Smooth muscle cell (in vitro differentiated cells): ENCODE measurements around the gene KCNG3. TPM values are rescaled to one million over a fixed set of nuclear protein-coding genes. Genes with fewer than 3 reads are reported as not detected.

Source experiments
- polyA plus RNA-seq: library from polyadenylated mRNA; unstranded; fragments of >200 nt; fragmentation: Nextera tagmentation; extraction: Ambion mirVana; gene quantifications from 2 replicates; pipeline ENCODE4 v1.2.1, GENCODE V29; 2016
- small RNA-seq: library from RNA; depleted of rRNA; stranded (forward); fragments of <200 nt; gene quantifications from one replicate; pipeline ENCODE3, GENCODE V24; 2014
- total RNA-seq: library from RNA; depleted of rRNA; stranded (reverse); fragments of >200 nt; gene quantifications from 2 replicates; pipeline ENCODE4 v1.2.3, GENCODE V29; 2014

Gene KCNG3
- total and polyA plus RNA-seq, 2 experiments from 2014 or later: not detected

Small RNAs within 50 kb of the gene (small RNA-seq; reads per million reads assigned to genes)
- not detected for gene RF00017
- gene RF00612: not detected

Other genes with a start within 250 kb of the KCNG3 start
- 145 and 177 TPM in 2 replicates for gene COX7A2L, start 132.8 kb downstream of the KCNG3 start, total RNA-seq
- 89.8 and 93.3 TPM in 2 replicates for gene COX7A2L, start 132.8 kb downstream of the KCNG3 start, polyA plus RNA-seq
- 27.5 and 36.2 TPM in 2 replicates for gene MTA3, start 74.7 kb upstream of the KCNG3 start, total RNA-seq
- 29.8 and 39.4 TPM in 2 replicates for gene MTA3, start 74.7 kb upstream of the KCNG3 start, polyA plus RNA-seq